GM18507 (cell line): ENCODE results near the gene FAM72C.
"Not testable (repeated sequence)": the region's sequence is repeated elsewhere in the genome, so short reads cannot be mapped to it uniquely, and the experiment has no call there.

ENCODE experiments used
- DNase-seq: peaks from one replicate; pipeline ENCODE4 v3.0.0; 2011; ENCODE audit warnings: low read depth; ENCODE audit not compliant: insufficient read length; ENCODE audit errors: extremely low spot score
- FAIRE-seq: peaks from 2 replicates; lab custom pipeline; 2011; peaks lifted over from hg19 to GRCh38; lab: Jason Lieb, UNC

Gene FAM72C

GRCh38 chr1:143938922-143939321 is 32.9 kb downstream of the FAM72C start:
- FAIRE-seq, result not testable (repeated sequence)

GRCh38 chr1:143936457-143937115 is 35.2 kb downstream of the FAM72C start:
- not testable (repeated sequence) for FAIRE-seq

More at GRCh38 chr1:143938922-143939321, 32.9 kb downstream of the FAM72C start:
- not testable (repeated sequence) for DNase-seq

GRCh38 chr1:143919127-143919526 is 52.7 kb downstream of the FAM72C start:
- not testable (repeated sequence) for DNase-seq, FAIRE-seq

More at GRCh38 chr1:143936457-143937115, 35.2 kb downstream of the FAM72C start:
- DNase-seq, result not testable (repeated sequence)

DNA sequence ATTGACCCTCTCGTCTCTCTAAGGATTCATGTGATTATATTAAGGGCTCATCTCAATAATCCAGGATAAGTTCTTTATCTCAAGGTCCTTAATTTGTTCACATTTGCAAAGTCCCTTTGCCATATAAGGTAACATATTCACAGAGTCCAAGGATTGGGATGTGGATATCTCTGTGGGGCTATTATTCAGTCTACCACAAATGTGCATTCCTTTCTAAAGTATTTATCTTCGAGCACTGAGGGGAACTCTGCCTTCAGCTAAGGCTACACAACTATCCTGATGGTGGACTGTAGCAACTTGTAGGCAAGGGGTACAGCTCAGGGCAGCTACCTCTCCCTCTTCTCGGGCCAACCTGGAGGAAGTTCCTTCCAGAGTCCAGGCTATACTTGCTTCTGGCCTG is 53.2 kb downstream of the FAM72C start:
- FAIRE-seq, DNase-seq: not testable (repeated sequence)

- not testable (repeated sequence) for FAIRE-seq
These were observed 58.1 kb downstream of the FAM72C start for GRCh38 chr1:143913705-143914104.

More at GRCh38 chr1:143913705-143914104, 58.1 kb downstream of the FAM72C start:
- DNase-seq, result not testable (repeated sequence)
